Mesothelial cell of epicardium (in vitro differentiated cells): ENCODE results near the gene ADD1. TPM values are rescaled to one million over a fixed set of nuclear protein-coding genes. Genes with fewer than 3 reads are reported as not detected.

ENCODE experiments used
- DNase-seq, 2 experiments: peaks; one replicate each; pipeline ENCODE4 v3.0.0; 2021; ENCODE audit warnings: low spot score in 2 of 2; ENCODE audit not compliant: unreplicated experiment in 2 of 2
- H3K27ac Mint-ChIP-seq: 2 replicates; pipeline ENCODE4 v1.8.0; 2021; ENCODE audit warnings: mixed read lengths
- H3K27me3 Mint-ChIP-seq: 2 replicates; pipeline ENCODE4 v1.8.0; 2021; ENCODE audit warnings: low read depth, mixed read lengths
- H3K36me3 Mint-ChIP-seq: 2 replicates; pipeline ENCODE4 v1.8.0; 2021; ENCODE audit warnings: mixed read lengths
- H3K4me1 Mint-ChIP-seq: 2 replicates; pipeline ENCODE4 v1.8.0; 2021; ENCODE audit warnings: mixed read lengths
- H3K4me3 Mint-ChIP-seq: 2 replicates; pipeline ENCODE4 v1.8.0; 2021; ENCODE audit warnings: mild to moderate bottlenecking, moderate library complexity, mixed read lengths
- H3K9me3 Mint-ChIP-seq: 2 replicates; pipeline ENCODE4 v1.8.0; 2021; ENCODE audit warnings: mixed read lengths
- CTCF ChIP-seq: fragments of 200-600 bp; sonication (generic); IDR thresholded peaks from one replicate; pipeline ENCODE4 v1.5.0; 2021; ENCODE audit warnings: antibody characterized with exemption; ENCODE audit not compliant: unreplicated experiment
- total RNA-seq: library from RNA; stranded (reverse); gene quantifications from 3 replicates; pipeline ENCODE4 v1.2.1, GENCODE V29; 2021

ADD1 gene
- total RNA-seq, 1 donor from 2014 or later, result 297 TPM

- no peaks in the 10 kb centered on the region for H3K27me3 Mint-ChIP-seq
- H3K27ac Mint-ChIP-seq, result no peak overlapping the region
- TF ChIP-seq CTCF, result no peak
- no peak overlapping the region for H3K4me3 Mint-ChIP-seq
- no peaks in the 10 kb centered on the region for H3K9me3 Mint-ChIP-seq
- DNase-seq, result no peak
- H3K4me1 Mint-ChIP-seq, result peaks cover 18% of the 10 kb centered on the region
- H3K36me3 Mint-ChIP-seq, result no peaks in the 10 kb centered on the region
These were observed 37.8 kb upstream of the ADD1 start for GRCh38 chr4:2805712-2806389.

- Mint-ChIP-seq H3K36me3 (no peaks in the 10 kb centered on the region), H3K4me3 (no peak overlapping the region), H3K4me1 (peaks cover 13% of the 10 kb centered on the region), H3K27ac (peak overlapping the region; percentile 87), H3K27me3 (no peaks in the 10 kb centered on the region), H3K9me3 (no peaks in the 10 kb centered on the region)
- no peak for DNase-seq
- no peak for TF ChIP-seq CTCF
These were observed 37.0 kb upstream of the ADD1 start for GRCh38 chr4:2806390-2807355.

- Mint-ChIP-seq H3K27ac (no peak overlapping the region), H3K9me3 (no peaks in the 10 kb centered on the region), H3K27me3 (no peaks in the 10 kb centered on the region), H3K36me3 (no peaks in the 10 kb centered on the region), H3K4me3 (no peak overlapping the region), H3K4me1 (peaks cover 17% of the 10 kb centered on the region)
- DNase-seq, result no peak
- TF ChIP-seq CTCF, result no peak
These were observed 36.1 kb upstream of the ADD1 start for GRCh38 chr4:2807571-2807970.

GRCh38 chr4:2808001-2808400 lies 35.6 kb upstream of the ADD1 start:
- no peak for TF ChIP-seq CTCF
- no peak overlapping the region for H3K27ac Mint-ChIP-seq
- H3K4me3 Mint-ChIP-seq, result no peak overlapping the region
- H3K4me1 Mint-ChIP-seq, result peaks cover 21% of the 10 kb centered on the region
- no peak for DNase-seq
- no peaks in the 10 kb centered on the region for H3K36me3 Mint-ChIP-seq
- H3K27me3 Mint-ChIP-seq, result no peaks in the 10 kb centered on the region
- no peaks in the 10 kb centered on the region for H3K9me3 Mint-ChIP-seq

- Mint-ChIP-seq H3K9me3 (no peaks in the 10 kb centered on the region), H3K27me3 (no peaks in the 10 kb centered on the region), H3K36me3 (no peaks in the 10 kb centered on the region), H3K4me1 (peaks cover 21% of the 10 kb centered on the region), H3K27ac (no peak overlapping the region), H3K4me3 (no peak overlapping the region)
- no peak for DNase-seq
- no peak for TF ChIP-seq CTCF
These were observed 33.9 kb upstream of the ADD1 start for GRCh38 chr4:2809610-2810180.
